Kidney capillary endothelial cell (primary cell): Measurements from ENCODE around the gene RNF20.
"Not testable (repeated sequence)": the region's sequence is repeated elsewhere in the genome, so short reads cannot be mapped to it uniquely, and the experiment has no call there.

Experiments used
- DNase-seq: peaks from one replicate; pipeline ENCODE4 v3.0.0-alpha.2; 2018; ENCODE audit warnings: low spot score

The RNF20 gene

DNA sequence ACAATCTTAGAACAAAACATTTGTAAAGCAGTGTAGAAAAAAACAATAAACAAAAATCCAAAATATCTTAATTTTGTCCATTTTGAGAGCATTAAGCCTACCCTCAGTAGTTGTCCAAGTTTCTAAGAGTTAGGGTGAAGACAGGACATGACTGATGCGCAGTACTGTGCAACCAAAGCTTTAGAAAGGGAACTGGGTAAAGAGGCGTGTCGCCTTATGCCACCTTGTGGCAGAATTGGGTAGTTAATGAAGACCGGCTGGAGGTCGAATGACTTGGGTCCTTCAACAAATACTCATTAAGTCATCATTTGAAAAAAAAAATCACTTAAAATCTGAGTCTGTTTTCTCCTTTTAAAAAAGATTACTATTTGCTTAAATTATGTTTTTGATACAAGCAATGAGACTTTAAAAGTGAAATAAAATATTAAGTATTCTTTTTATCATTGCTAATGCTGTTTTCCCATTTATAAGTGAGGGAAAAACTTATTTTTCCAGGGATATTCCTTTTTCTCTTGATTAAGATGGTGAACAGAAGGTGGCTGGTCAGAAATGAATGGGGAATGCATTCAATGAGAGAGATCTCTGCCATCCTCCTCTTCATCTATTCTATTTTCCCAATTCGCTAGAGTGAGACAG, 3.5 kb upstream of the RNF20 start:
- DNase-seq = peak; percentile 68

DNA sequence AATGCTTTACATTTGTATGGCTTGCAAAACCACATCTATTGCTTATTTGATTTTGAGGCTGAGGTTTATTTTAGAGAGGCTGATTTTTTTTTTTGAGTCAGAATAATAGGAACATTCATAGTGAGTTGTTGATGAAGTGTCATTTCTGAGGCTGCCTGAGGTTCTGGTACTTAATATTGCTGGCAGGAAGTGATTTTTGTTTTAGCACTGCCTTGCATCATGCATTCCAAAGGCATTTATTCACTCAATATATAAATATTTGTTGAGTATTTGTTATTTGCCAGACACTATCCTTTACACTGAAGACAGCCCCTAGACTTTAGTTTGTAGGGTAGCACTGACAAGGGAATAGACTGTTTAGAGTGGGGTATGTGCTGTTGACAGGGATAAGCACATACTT, 2.7 kb downstream of the RNF20 start:
- peak; percentile 61 for DNase-seq

DNA sequence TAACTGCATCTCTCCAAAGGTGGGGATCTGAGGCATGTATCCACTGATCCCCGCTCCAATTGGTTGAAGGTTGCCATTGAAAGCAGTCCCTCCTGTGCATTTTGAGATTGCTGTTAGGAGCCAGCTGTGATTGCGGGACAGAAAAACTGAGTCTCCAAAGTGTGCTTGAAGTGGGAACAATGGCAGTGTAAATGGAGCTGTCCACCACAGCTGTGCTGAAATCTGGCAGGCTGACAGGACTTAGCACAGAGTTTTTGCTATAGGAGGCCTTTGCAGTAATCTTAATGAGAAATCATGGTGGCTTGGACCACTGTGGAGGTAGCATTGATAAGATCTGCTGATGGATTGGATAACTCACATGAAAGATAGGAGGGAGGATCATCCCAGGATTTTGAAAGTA, 3.3 kb downstream of the RNF20 start:
- peak; percentile 30 for DNase-seq

DNA sequence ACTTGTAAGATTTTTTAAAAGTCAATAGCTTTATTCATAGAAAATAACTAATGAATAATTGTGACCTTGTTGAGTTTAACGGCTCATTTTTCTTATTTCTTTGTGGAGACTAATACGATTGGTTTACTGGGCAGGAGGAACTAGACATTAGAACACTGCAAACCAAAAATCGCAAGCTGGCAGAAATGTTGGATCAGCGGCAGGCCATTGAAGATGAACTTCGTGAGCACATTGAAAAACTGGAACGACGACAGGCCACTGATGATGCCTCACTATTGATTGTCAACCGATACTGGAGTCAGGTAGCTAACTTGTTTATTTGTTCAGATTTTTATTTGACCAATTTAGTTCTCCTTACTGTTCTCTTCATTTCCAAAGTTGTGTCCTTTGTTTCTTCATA, 6.4 kb downstream of the RNF20 start:
- no peak for DNase-seq

DNA sequence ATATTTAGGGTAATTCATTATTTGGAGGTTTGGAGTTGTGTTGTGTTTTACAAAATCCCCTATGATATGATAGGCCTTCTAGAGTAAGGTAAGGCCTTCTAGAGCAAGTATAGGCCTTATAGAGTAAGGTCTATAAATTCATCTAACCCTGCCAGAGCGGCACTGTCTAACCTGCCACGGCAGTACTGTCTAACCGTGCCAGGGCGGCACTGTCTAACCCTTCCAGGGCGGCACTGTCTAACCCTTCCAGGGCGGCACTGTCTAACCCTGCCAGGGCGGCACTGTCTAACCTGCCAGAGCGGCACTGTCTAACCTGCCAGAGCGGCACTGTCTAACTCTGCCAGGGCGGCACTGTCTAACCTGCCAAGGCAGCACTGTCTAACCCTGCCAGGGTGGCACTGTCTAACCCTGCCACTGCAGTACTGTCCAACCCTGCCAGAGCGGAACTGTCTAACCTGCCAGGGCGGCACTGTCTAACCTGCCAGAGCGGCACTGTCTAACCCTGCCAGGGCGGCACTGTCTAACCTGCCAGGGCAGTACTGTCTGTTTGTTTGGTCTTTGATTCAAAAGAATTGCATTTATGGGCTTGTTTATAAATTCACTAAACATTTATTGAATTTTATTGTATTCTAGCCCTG, 9.6 kb downstream of the RNF20 start:
- DNase-seq = no peak

DNA sequence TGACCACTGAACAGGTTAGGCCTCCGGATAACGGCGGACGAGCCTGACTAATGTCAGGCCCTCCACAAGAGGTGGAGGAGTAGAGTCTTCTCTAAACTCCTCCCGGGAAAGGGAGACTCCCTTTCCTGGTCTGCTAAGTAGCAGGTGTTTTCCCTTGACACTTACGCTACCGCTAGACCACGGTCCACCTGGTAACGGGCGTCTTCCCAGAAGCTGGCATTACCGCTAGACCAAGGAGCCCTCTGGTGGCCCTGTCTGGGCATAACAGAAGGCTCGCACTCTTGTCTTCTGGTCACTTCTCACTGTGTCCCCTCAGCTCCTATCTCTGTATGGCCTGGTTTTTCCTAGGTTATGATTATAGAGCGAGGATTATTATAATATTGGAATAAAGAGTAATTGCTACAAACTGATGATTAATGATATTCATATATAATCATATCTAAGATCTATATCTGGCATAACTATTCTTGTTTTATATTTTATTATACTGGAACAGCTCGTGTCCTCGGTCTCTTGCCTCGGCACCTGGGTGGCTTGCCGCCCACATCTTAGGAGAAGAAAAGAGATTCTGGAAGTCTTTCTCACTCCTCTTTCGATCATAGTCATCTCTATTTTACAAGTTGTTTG, 15.9 kb downstream of the RNF20 start:
- DNase-seq = not testable (repeated sequence)

DNA sequence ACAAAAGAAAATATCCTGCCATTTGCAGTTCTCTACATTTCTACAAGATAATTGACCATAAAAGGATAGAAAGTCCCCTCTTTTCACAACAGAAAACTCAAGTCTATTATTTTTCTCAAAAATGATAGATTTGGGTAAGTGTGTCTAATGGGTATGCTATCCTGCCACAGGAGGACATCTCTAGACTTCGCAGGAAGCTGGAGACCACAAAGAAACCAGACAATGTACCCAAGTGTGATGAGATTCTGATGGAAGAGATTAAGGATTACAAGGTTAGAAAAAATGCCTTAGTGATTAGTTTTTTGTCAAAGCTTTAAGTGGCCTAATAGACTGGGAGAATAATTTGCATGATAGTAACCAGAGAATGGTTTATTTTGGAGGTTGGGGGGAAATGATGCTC, 28.1 kb downstream of the RNF20 start:
- DNase-seq = no peak

DNA sequence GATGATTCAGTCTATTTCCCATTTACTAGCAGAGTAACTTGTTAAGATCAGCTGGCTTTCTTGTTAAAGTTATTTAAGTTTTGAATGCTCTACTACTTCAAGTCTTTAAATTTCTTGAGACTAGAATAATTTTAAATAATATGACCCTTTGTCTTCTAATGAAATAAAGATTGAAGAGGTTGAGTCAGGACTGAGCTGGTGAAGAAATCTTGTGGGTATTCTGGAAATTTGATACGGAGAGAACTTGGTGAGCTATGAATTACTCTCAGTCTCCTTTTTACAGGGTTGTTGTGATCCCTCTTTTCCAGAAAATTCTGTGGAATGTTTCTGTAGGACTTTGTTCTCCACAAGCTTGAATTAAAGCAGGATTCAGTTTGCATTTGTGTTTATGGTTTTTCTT, 29.3 kb downstream of the RNF20 start:
- no peak for DNase-seq

DNA sequence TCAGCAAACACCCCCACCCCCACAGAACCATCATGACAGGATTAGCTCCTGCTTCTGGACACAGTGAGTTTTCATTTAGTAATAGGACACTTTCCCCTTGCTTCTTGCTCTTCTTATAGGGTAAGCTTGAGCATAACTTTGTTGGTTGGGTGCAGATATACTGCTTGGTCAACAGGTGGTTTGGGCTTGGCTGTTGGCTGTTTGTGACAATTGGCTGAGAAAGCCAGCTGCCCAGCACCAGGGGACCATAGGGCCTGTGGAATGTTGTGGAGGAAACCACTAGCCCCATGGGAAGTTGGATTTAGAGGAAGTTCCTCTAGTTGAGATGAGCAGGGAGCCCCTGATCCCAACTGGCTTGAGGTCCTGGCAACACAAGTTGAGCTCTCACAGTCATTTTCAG, 30.6 kb downstream of the RNF20 start:
- no peak for DNase-seq

DNA sequence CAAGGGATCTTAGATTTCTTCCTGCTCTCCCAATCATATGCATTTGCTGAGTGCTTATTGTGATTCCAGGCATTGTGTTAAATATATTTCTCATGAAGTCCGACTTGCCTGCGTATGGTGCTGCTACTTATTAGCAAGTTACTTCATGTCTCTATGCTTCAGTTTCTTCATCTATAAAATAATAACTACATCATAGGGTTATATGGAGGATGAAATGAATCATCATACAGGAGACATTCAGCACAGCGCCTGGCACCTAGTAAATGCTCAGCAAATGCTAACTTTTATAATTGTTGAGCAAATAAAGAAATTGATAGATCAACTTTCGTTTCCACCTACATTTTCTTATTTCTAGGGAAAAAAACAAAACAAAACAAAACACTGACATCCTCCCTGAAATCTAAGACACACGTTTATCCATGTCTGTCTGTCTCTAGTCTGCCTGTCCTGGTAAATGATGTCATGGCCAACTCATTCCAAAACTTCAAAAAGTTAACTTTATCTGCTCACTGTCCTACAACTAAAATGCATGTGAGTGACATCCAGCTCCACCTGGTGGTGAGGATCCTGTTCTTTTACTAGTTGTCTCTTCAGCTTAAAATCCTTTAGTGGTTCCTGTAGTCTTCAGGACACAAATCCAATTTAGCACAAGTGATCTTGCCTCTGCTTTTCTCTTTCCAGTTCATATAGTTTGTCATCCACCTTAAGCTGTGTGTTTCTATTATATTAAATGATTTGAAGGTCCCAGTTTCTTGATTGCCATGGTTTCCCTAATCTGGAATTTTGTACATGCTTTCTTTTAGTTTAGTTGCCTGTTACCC, 33.5 kb downstream of the RNF20 start:
- DNase-seq = peak; percentile 3

DNA sequence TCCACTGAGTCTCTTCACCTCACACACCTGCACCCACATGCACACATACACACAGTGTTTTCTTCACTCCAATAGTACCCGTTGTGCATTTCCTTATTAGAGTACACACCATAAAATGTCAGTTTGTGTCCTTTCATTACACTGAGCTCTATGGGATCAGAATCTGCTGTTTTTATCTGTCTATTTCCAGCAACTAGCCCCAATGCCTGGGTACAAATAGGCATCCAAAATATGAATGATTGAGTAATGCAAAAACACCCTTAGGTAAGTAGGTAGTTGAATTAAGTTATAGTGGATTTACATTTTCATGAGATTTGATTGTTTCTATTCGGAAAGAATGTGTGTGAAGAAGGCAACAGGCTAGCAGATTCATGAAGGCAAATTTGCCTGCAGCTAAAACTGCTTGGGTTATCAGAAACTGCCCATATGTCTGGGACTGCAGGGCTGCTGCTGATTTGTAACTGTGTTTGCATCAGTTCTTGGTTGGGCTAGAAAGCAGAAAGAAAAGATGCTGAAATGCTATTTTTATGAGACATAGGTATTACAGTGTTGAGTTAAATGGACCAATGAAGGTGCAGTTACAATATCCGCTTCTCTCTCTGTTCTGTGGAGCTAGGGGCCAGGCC, 34.2 kb downstream of the RNF20 start:
- no peak for DNase-seq

DNA sequence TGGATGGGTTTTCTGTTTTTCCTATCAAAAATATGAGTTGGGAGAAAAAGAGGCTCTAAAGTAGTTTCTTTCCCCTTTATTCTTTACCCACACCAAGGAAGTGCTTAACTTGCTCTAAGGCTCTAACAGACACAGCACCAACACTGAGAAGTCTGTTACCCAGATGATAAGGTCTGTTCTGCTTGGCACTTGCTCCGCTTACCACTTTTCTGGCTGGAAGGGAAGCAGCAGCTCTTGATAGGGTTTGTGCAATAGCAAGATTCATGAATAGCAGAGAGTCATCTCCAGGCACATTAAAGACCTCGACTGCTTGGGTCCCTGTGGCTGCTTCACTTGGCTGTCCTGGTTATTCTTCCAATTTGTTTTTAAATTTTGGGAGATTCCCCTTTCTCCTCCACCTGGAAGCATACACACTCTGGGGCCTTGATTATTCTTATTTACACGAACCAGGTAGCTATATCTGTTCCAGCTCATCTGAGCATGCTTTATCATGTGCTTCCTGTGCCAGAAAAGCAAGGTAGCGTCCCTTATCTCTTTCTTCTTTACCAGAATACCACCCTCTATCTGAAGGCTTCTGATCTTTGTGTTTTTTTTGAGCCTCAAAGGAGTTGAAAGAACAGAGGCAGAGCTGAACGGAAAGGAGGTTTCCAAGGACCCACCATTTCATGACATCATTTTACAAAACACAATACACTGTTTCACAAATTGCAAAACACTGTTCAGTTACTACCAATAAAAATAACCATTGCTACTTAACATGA, 36.3 kb downstream of the RNF20 start:
- DNase-seq = no peak

DNA sequence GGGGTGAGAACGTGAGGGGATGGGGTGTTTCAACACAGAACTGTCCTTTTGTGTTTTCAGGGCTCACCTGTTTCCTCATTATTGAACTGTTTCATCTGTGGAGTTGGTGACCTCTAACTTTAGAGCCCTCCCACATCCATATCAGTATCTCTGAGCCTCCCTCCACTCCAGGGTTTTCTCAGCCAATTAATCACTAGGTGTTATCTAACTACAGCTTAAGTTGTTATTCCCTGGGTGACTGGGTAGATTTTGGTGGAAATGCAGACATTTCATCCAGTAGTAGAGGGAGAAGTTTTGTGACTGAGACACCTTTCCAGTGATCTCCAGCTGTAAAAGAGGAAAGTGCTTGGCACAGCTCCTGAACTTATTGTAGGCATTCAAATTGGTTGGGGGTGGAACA, 37.5 kb downstream of the RNF20 start:
- no peak for DNase-seq

DNA sequence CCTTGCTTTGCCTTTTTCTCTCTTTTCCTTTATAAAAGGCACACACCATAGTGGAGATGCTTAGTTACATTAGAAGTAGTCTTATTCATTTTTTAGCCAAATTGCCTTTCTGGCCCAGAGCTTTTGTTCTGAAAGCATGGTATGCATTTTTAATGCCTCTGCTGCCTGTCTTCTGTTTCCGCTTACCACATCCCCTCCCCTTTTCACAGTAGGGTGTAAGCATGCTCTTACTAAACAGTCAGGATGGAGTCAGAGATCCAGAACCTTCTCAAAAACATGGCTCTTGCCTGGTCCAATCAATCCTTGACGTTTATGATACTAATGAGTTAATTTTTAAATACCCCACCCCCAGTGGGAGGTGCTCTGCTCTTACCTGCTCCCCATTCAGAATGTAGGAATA, 38.7 kb downstream of the RNF20 start:
- DNase-seq = no peak

DNA sequence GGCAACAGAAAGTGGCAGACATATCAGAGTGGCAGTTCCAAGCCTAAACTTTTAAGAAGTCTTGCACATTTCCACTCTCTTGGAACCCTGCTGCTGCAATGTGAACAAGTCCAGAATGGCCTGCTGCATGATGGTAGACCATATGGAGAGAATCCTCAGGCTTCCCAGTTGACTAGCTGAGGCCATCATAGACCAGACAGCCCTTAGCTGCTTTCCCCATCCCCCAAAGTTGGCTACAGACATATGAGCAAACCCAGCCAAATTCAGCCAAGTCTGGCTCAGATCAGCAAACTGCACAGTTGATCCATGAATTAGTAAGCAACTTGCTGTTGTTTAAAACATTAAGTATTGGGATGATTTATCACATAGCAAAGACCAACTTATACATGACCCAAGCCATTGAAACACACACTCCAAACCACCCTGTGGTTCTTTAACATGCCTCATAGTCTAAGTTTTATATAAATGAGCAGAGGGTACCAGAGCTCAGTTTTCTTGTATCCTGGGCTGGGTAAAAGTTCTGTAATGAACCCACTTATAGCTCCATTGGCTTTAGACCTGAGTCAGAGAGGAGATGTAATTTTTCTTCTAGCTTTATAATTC, 41.2 kb downstream of the RNF20 start:
- no peak for DNase-seq

DNA sequence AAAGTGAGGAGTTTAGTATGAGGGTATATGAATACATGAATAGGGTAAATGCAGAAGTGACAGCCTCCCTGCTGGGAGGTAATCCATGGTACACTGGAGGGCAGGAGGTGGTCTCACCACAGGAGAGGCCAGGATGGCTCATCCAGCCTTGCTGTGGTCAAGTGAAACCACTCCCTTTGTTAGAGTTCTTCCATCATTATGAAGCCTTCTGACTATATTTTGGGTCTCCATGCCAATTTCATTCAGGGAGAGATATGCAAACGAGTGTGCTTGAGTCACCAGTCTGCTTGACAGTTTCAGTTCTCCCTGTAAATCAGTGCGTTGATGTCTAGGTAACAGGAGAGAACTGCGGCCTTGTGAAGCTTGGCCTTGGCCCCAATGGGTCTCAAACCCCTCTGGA, 44.7 kb downstream of the RNF20 start:
- DNase-seq = no peak

DNA sequence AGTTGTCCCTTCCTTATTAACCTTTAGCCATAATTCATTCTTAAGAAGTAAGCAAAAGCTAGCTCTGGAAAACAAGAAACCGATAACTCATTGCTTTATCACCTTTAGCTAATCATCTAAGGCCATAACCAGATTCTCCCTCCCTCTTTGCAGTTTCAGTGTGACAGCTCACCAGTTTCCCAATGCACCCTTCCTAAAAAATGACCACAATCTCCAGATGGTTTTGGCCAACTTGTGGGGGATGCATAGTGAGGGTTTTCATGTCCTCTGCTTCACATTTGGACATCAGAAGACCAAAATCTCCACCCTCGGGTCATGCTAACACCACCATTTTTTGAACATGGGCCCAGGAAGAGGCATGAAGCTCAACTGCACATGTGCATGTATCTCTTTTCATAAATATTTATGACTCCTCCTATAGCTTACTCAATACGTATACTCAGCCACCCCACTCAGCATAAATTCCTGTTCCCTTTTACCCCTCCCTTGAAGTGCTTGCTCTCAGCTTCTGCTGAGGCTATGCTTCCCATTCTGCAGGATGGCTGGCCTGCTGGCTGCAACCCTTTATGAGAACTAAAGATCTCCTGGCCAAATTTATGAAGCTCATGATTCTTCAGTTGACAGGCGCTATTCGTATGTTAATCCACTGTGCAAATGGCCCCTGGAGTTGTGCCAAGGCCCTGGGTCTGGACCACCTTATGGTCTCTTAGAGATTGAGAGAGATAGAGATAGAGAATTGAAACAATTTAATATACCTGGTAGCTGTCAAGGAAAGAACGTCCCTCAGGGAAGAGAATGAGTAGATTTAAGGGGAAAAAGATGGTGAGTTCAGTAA, 46.3 kb downstream of the RNF20 start:
- no peak for DNase-seq

DNA sequence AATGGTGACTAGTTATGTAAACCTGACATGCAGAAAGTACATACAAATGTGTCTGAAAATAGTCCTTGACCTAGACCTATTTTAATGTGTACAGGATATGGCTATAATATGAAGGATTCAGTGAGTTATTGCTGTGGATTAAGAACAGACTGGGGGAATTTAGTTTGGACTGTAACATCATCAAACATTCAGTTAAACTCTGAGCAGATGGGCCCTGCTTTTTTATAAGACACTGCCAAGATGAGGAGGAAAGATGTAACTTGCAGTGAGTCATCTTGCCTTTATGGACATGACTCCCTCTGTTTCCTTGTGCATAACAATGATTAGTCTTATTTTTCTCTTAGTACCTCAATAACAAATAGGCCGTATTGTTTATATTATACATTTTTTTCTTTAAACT, 48.9 kb downstream of the RNF20 start:
- peak; percentile 28 for DNase-seq

DNA sequence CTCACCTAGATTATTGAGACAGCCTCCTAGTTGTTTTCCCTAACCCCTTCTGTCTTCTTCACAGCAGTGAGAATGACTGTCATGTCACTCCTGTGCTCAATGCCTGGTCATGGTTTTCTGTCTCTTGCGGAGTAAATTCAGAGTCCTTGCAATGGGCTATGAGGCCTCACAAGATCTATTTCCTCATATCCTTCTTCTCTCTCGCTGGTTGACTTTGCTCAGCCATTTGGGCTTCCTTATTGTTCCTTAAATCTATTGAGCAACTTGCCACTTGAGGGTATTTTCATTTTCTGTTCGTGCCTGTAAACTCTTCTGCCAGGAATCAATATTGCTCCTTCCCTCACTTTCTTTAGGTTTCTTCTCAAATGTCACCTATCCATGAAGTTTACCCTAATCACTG, 52.1 kb downstream of the RNF20 start:
- DNase-seq = no peak

DNA sequence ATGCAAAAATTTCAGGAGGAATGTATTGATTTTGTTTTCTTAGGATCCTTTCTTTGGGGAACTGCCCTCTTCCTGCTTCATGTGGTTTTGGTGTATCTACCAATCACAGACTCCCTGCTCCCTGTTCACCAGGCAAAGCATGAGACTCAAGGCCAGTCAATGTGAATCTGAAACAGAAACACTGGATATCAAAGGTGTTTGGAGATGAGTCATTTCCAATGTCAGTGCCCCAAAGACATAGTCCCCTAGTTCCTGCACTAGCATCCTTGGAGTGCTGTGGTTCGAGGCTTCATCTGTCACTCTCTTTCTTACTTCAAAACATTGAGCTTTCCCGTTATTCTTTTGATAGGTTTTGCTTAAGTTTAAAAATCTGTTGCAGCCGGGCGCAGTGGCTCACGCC, 53.0 kb downstream of the RNF20 start:
- no peak for DNase-seq
